Activated CD4-positive, alpha-beta T cell treated with anti-CD3 and anti-CD28 coated beads, Interleukin-2, amount 10 ng/mL, durations not matched to agents 24 days and 14 days (primary cell): ENCODE data around the gene C10orf67. TPM values are rescaled to one million over a fixed set of nuclear protein-coding genes. Genes with fewer than 3 reads are reported as not detected.

Experiments used
- DNase-seq: peaks from one replicate; pipeline ENCODE4 v3.0.0; 2022
- H3K27ac Mint-ChIP-seq: one replicate; pipeline ENCODE4 v1.8.0; 2022; ENCODE audit warnings: mild to moderate bottlenecking, mixed read lengths
- H3K27me3 Mint-ChIP-seq: one replicate; pipeline ENCODE4 v1.8.0; 2022; ENCODE audit warnings: mixed read lengths
- H3K36me3 Mint-ChIP-seq: one replicate; pipeline ENCODE4 v1.8.0; 2022; ENCODE audit warnings: low read depth, mild to moderate bottlenecking, mixed read lengths
- H3K4me1 Mint-ChIP-seq: one replicate; pipeline ENCODE4 v1.8.0; 2021; ENCODE audit warnings: mixed read lengths
- H3K4me3 Mint-ChIP-seq: one replicate; pipeline ENCODE4 v1.8.0; 2022; ENCODE audit warnings: mild to moderate bottlenecking, moderate library complexity, mixed read lengths
- H3K9me3 Mint-ChIP-seq: one replicate; pipeline ENCODE4 v1.8.0; 2021; ENCODE audit warnings: mixed read lengths
- intact Hi-C: fragments of 100-400 bp; cut with micrococcal nuclease; formaldehyde crosslinking; loops from one replicate; pipeline ENCODE4 v1.15.1; 2023
- total RNA-seq: library from RNA; stranded (reverse); gene quantifications from 2 replicates; pipeline ENCODE4 v1.2.3, GENCODE V29; 2022

Gene C10orf67
- total RNA-seq, 1 donor from 2014 or later: 0.16 TPM

GRCh38 chr10:23191764-23192711, 152.6 kb downstream of the C10orf67 start, which contains the start of gene PTF1A:
Gene PTF1A (plus strand): TSS chr10:23192312. CDS start chr10:23192531, 219 bp downstream.
- H3K36me3 Mint-ChIP-seq: peaks cover 2% of the 10 kb centered on the region
- peaks cover 8% of the 10 kb centered on the region for H3K9me3 Mint-ChIP-seq
- intact Hi-C loops: loop anchor here (2.0 to 5.0 kb wide), 2 partner anchors 19 to 1675 kb away; no protein-coding TSS in a partner anchor
- H3K27me3 Mint-ChIP-seq: peaks cover 69% of the 10 kb centered on the region
- H3K4me3 Mint-ChIP-seq: no peak within 1 kb of the TSS
- DNase-seq: no peak
- no peak within 1 kb of the TSS for H3K27ac Mint-ChIP-seq
- peaks cover 2% of the 10 kb centered on the region for H3K4me1 Mint-ChIP-seq

DNA sequence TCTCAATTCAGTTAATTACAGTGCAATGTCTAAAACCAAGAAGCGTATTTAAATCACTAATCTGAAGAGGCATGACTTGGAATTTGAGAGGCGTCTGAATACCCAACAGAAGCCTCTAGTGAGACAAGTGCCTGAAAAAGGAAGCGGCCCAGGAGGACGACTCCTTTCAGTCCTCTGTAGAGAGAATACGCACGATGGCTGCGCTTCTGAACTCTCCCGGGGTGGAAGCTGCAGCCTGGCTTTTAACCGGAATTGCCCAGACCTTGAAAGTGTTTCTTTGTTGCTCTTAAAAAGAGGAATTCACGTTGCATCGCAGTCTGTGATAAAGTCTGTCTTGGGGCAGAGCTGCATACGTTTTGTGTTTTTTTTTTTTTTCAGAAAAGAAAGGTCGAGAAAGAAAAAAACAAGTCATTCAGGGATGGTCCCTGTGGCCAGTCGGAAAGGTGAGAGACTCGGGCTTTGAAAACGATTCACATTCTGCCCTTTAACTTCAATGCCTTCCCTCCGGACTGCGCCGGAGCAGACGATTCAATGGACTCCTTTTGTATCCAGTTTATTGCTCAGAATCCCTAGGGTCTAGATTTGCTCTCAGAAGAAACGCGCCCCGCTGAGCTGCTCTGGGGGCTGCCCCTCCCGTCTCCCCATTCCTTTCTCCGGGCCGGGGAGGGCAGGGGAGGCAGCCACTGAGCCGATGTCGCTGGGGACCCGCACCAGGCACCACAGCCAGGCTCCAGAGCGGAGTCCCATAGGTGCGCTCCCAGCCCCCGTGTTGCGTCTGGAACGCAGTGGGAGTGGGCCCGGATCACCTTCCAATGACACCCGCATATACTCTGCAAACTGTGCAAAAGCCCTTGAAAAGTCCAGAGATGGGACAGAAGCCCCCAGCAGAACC, 153.5 kb downstream of the C10orf67 start:
- intact Hi-C loops: loop anchor here (2.0 to 5.0 kb wide), 2 partner anchors 18 to 1674 kb away; no protein-coding TSS in a partner anchor
- DNase-seq: no peak
- Mint-ChIP-seq H3K4me3 (no peak overlapping the region), H3K4me1 (peaks cover 2% of the 10 kb centered on the region), H3K9me3 (peaks cover 8% of the 10 kb centered on the region), H3K27me3 (peaks cover 65% of the 10 kb centered on the region), H3K27ac (no peak overlapping the region), H3K36me3 (peaks cover 2% of the 10 kb centered on the region)

GRCh38 chr10:23189024-23189423, 155.6 kb downstream of the C10orf67 start:
- intact Hi-C loops: no loop called here

GRCh38 chr10:23187155-23187554, 157.4 kb downstream of the C10orf67 start:
- intact Hi-C loops: no loop called here
- Mint-ChIP-seq H3K36me3 (no peaks in the 10 kb centered on the region), H3K4me3 (no peak overlapping the region), H3K4me1 (no peaks in the 10 kb centered on the region), H3K27ac (no peak overlapping the region), H3K27me3 (peaks cover 50% of the 10 kb centered on the region), H3K9me3 (no peaks in the 10 kb centered on the region)
- no peak for DNase-seq

More at GRCh38 chr10:23189024-23189423, 155.6 kb downstream of the C10orf67 start:
- H3K4me3 Mint-ChIP-seq: no peak overlapping the region
- H3K4me1 Mint-ChIP-seq: peaks cover 2% of the 10 kb centered on the region
- no peak overlapping the region for H3K27ac Mint-ChIP-seq
- peaks cover 52% of the 10 kb centered on the region for H3K27me3 Mint-ChIP-seq
- H3K9me3 Mint-ChIP-seq: peaks cover 4% of the 10 kb centered on the region
- DNase-seq: no peak
- peaks cover 2% of the 10 kb centered on the region for H3K36me3 Mint-ChIP-seq

- intact Hi-C loops: no loop called here
- H3K4me3 Mint-ChIP-seq: no peak overlapping the region
Observed at GRCh38 chr10:23186697-23187096, 157.9 kb downstream of the C10orf67 start.

GRCh38 chr10:23186178-23186577, 158.4 kb downstream of the C10orf67 start:
- Mint-ChIP-seq H3K36me3 (no peaks in the 10 kb centered on the region), H3K9me3 (no peaks in the 10 kb centered on the region), H3K4me3 (no peak overlapping the region), H3K27me3 (peaks cover 49% of the 10 kb centered on the region), H3K27ac (no peak overlapping the region), H3K4me1 (no peaks in the 10 kb centered on the region)
- DNase-seq: no peak
- intact Hi-C loops: no loop called here

More at GRCh38 chr10:23186697-23187096, 157.9 kb downstream of the C10orf67 start:
- H3K9me3 Mint-ChIP-seq: no peaks in the 10 kb centered on the region
- H3K27ac Mint-ChIP-seq: no peak overlapping the region
- H3K27me3 Mint-ChIP-seq: peaks cover 52% of the 10 kb centered on the region
- DNase-seq: no peak
- H3K36me3 Mint-ChIP-seq: no peaks in the 10 kb centered on the region
- no peaks in the 10 kb centered on the region for H3K4me1 Mint-ChIP-seq

GRCh38 chr10:23174977-23175512, 169.6 kb downstream of the C10orf67 start:
- Mint-ChIP-seq H3K9me3 (peaks cover 5% of the 10 kb centered on the region), H3K27ac (peak overlapping the region; percentile 29), H3K27me3 (peaks cover 65% of the 10 kb centered on the region), H3K4me1 (no peaks in the 10 kb centered on the region), H3K36me3 (no peaks in the 10 kb centered on the region), H3K4me3 (no peak overlapping the region)
- no peak for DNase-seq
- intact Hi-C loops: loop anchor here (10.0 kb wide), 1 partner anchor 700 kb away; no protein-coding TSS in a partner anchor

GRCh38 chr10:23174074-23174976, 170.3 kb downstream of the C10orf67 start:
- H3K27me3 Mint-ChIP-seq: peaks cover 67% of the 10 kb centered on the region
- no peak overlapping the region for H3K27ac Mint-ChIP-seq
- H3K4me3 Mint-ChIP-seq: no peak overlapping the region

DNA sequence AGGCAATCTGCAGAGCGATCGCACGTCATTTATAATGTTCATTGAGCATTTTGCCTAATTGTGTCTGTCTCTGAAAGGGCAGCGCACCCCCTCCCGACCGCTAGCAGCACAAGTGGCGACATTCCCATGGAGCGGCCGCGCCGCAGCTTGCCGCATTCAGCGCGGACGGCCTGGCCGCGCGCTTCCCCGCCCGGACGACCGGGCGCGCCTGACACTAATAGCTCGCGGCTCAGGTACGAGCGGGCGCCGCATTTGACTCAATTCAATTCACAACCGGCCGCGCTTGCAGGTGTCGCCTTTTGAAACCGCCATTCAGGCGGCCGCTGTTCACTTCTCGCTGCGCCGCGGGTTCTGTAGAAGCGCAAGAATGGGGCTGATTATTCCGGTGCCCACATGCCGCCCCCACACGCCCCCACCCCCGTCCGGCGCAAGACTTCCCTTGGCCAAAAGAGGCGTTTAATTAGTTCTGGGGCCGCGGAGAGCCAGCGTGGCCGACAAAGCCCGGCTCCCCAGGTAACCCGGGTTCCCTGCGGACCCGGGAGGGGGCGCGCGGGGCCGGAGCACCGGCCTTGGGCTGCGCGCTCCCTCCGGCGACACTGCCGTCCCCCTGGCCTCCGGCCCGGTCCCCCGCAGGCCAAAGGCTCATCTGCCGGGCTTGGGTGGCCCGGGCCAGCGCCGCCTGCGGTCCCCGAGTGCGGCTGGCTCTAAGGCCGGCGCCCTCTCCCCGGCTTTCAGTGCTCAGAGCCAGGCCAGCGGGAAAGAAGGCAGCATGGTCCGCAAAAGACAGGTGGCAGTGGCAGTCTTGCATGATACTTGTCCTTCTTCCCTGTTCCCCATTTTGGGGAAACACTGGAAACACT, 171.2 kb downstream of the C10orf67 start:
- Mint-ChIP-seq H3K36me3 (no peaks in the 10 kb centered on the region), H3K9me3 (peaks cover 5% of the 10 kb centered on the region), H3K4me1 (no peaks in the 10 kb centered on the region), H3K4me3 (no peak overlapping the region), H3K27me3 (peaks cover 72% of the 10 kb centered on the region), H3K27ac (no peak overlapping the region)
- intact Hi-C loops: loop anchor here (2.0 to 10.0 kb wide), 3 partner anchors 17 to 699 kb away; no protein-coding TSS in a partner anchor
- DNase-seq: no peak

More at GRCh38 chr10:23174074-23174976, 170.3 kb downstream of the C10orf67 start:
- H3K9me3 Mint-ChIP-seq: peaks cover 5% of the 10 kb centered on the region
- no peak for DNase-seq
- H3K4me1 Mint-ChIP-seq: no peaks in the 10 kb centered on the region
- H3K36me3 Mint-ChIP-seq: no peaks in the 10 kb centered on the region
- intact Hi-C loops: loop anchor here (10.0 kb wide), 1 partner anchor 700 kb away; no protein-coding TSS in a partner anchor

- intact Hi-C loops: loop anchor here (2.0 to 10.0 kb wide), 3 partner anchors 18 to 698 kb away; no protein-coding TSS in a partner anchor
- Mint-ChIP-seq H3K27ac (peak overlapping the region; percentile 48), H3K36me3 (no peaks in the 10 kb centered on the region), H3K4me1 (no peaks in the 10 kb centered on the region), H3K4me3 (no peak overlapping the region), H3K27me3 (peaks cover 72% of the 10 kb centered on the region), H3K9me3 (peaks cover 5% of the 10 kb centered on the region)
- no peak for DNase-seq
Observed at GRCh38 chr10:23172429-23173213, 172.0 kb downstream of the C10orf67 start.

- Mint-ChIP-seq H3K36me3 (no peaks in the 10 kb centered on the region), H3K4me1 (no peaks in the 10 kb centered on the region), H3K27ac (no peak overlapping the region), H3K27me3 (peaks cover 64% of the 10 kb centered on the region), H3K9me3 (peaks cover 5% of the 10 kb centered on the region), H3K4me3 (no peak overlapping the region)
- DNase-seq: no peak
- intact Hi-C loops: loop anchor here (10.0 kb wide), 1 partner anchor 697 kb away; no protein-coding TSS in a partner anchor
Observed at GRCh38 chr10:23171232-23171876, 173.2 kb downstream of the C10orf67 start.
